MM.1S (cell line): ENCODE measurements around the gene CCDC88B.

Experiments used
- DNase-seq: peaks from one replicate; pipeline ENCODE4 v3.0.0-alpha.2; 2015
- H2AFZ ChIP-seq: fragments of 300-600 bp; sonication (generic); 2 replicates; pipeline ENCODE4 v1.6.0; 2016; ENCODE audit warnings: antibody characterized with exemption, low read length
- H3F3A ChIP-seq: fragments of 300-600 bp; sonication (generic); 2 replicates; pipeline ENCODE4 v1.6.1; 2016; ENCODE audit warnings: mild to moderate bottlenecking, antibody characterized with exemption, low read length, moderate library complexity, mixed read lengths; ENCODE audit not compliant: insufficient read depth
- H3K27ac ChIP-seq: fragments of 300-600 bp; sonication (generic); 2 replicates; pipeline ENCODE4 v1.5.1; 2016; ENCODE audit warnings: mild to moderate bottlenecking, low read length
- H3K27me3 ChIP-seq: fragments of 300-600 bp; sonication (generic); replicated peaks from 2 replicates; pipeline ENCODE4 v1.6.0; 2016; ENCODE audit warnings: low read length; ENCODE audit not compliant: insufficient read depth
- H3K36me3 ChIP-seq: fragments of 300-600 bp; sonication (generic); replicated peaks from 2 replicates; pipeline ENCODE4 v1.6.1; 2016; ENCODE audit warnings: mild to moderate bottlenecking, low read length, mixed read lengths; ENCODE audit not compliant: insufficient read depth
- H3K4me1 ChIP-seq: fragments of 300-600 bp; sonication (generic); 2 replicates; pipeline ENCODE4 v1.6.1; 2016; ENCODE audit warnings: low read length, mixed read lengths
- H3K4me2 ChIP-seq: fragments of 300-600 bp; sonication (generic); 2 replicates; pipeline ENCODE4 v1.6.0; 2016; ENCODE audit warnings: low read depth, low read length
- H3K4me3 ChIP-seq: fragments of 300-600 bp; sonication (generic); 2 replicates; pipeline ENCODE4 v1.5.1; 2016; ENCODE audit warnings: low read length, mixed read lengths
- H3K79me2 ChIP-seq: fragments of 300-600 bp; sonication (generic); 2 replicates; pipeline ENCODE4 v1.6.1; 2016; ENCODE audit warnings: mixed run types, low read length, mixed read lengths
- H3K9ac ChIP-seq: fragments of 300-600 bp; sonication (generic); 2 replicates; pipeline ENCODE4 v1.6.1; 2016; ENCODE audit warnings: low read length, mixed read lengths
- H3K9me2 ChIP-seq: fragments of 300-600 bp; sonication (generic); replicated peaks from 2 replicates; pipeline ENCODE4 v1.6.1; 2016; ENCODE audit warnings: mild to moderate bottlenecking, low read length, mixed read lengths; ENCODE audit not compliant: insufficient read depth
- H3K9me3 ChIP-seq: fragments of 300-600 bp; sonication (generic); replicated peaks from 2 replicates; pipeline ENCODE4 v1.6.1; 2016; ENCODE audit warnings: mild to moderate bottlenecking, low read length, mixed read lengths; ENCODE audit not compliant: insufficient read depth
- H4K20me1 ChIP-seq: fragments of 300-600 bp; sonication (generic); 2 replicates; pipeline ENCODE4 v1.6.1; 2016; ENCODE audit warnings: mild to moderate bottlenecking, low read length, moderate library complexity, mixed read lengths; ENCODE audit not compliant: insufficient read depth
- CTCF ChIP-seq: fragments of 300-600 bp; sonication (generic); IDR thresholded peaks from 2 replicates; pipeline ENCODE4 v1.5.1; 2016; ENCODE audit warnings: antibody characterized with exemption, low read length, mixed read lengths
- EZH2 ChIP-seq: fragments of 300-600 bp; sonication (generic); optimal IDR thresholded peaks from 2 replicates; pipeline ENCODE3; 2017; ENCODE audit warnings: low read depth, mild to moderate bottlenecking, antibody characterized with exemption, low read length, mixed read lengths
- EZH2phosphoT487 ChIP-seq: fragments of 300-600 bp; sonication (generic); IDR thresholded peaks from 2 replicates; pipeline ENCODE4 v1.6.1; 2018; ENCODE audit warnings: antibody characterized with exemption, low read length

Gene CCDC88B

GRCh38 chr11:64318766-64319761 lies 20.9 kb upstream of the CCDC88B start:
- Histone ChIP-seq H3K27me3 (no peaks in the 10 kb centered on the region), H3K36me3 (no peaks in the 10 kb centered on the region), H3K4me3 (peak overlapping the region; percentile 78), H3K27ac (no peak overlapping the region), H4K20me1 (no peaks in the 10 kb centered on the region), H3K4me2 (peak overlapping the region; percentile 93; the same call in 1 of the 2 replicates), H3K9me3 (no peaks in the 10 kb centered on the region), H3K79me2 (peaks cover 36% of the 10 kb centered on the region), H3K9me2 (no peaks in the 10 kb centered on the region), H3K9ac (peak overlapping the region; percentile 92; the same call in 1 of the 2 replicates), H2AFZ (no peak overlapping the region), H3K4me1 (peaks cover 6% of the 10 kb centered on the region), H3F3A (peaks cover 38% of the 10 kb centered on the region)
- no peak for DNase-seq
- no peak for TF ChIP-seq EZH2phosphoT487
- no peak for TF ChIP-seq EZH2
- no peak for TF ChIP-seq CTCF

GRCh38 chr11:64320556-64320955 lies 19.4 kb upstream of the CCDC88B start:
- H4K20me1 ChIP-seq, result no peaks in the 10 kb centered on the region
- no peaks in the 10 kb centered on the region for H3K27me3 ChIP-seq
- no peaks in the 10 kb centered on the region for H3K9me2 ChIP-seq
- DNase-seq, result no peak
- H3K27ac ChIP-seq, result no peak overlapping the region
- no peak overlapping the region for H3K4me2 ChIP-seq
- H3F3A ChIP-seq, result peaks cover 28% of the 10 kb centered on the region
- no peak overlapping the region for H2AFZ ChIP-seq
- no peaks in the 10 kb centered on the region for H3K36me3 ChIP-seq
- H3K4me3 ChIP-seq, result no peak overlapping the region
- TF ChIP-seq CTCF (no peak), EZH2 (no peak), EZH2phosphoT487 (no peak)
- H3K79me2 ChIP-seq, result peaks cover 22% of the 10 kb centered on the region
- H3K9me3 ChIP-seq, result no peaks in the 10 kb centered on the region
- no peak overlapping the region for H3K9ac ChIP-seq
- peaks cover 6% of the 10 kb centered on the region for H3K4me1 ChIP-seq

GRCh38 chr11:64321026-64321425 lies 19.0 kb upstream of the CCDC88B start:
- no peak overlapping the region for H3K9ac ChIP-seq
- H3K27me3 ChIP-seq, result no peaks in the 10 kb centered on the region
- H3K27ac ChIP-seq, result no peak overlapping the region
- no peak overlapping the region for H3K4me2 ChIP-seq
- H4K20me1 ChIP-seq, result no peaks in the 10 kb centered on the region
- no peaks in the 10 kb centered on the region for H3K36me3 ChIP-seq
- H3K4me3 ChIP-seq, result no peak overlapping the region
- no peak for TF ChIP-seq CTCF
- no peak for TF ChIP-seq EZH2
- no peak for TF ChIP-seq EZH2phosphoT487
- peaks cover 6% of the 10 kb centered on the region for H3K4me1 ChIP-seq
- H3K9me3 ChIP-seq, result no peaks in the 10 kb centered on the region
- no peak for DNase-seq
- H3K9me2 ChIP-seq, result no peaks in the 10 kb centered on the region
- peaks cover 17% of the 10 kb centered on the region for H3K79me2 ChIP-seq
- peaks cover 27% of the 10 kb centered on the region for H3F3A ChIP-seq
- no peak overlapping the region for H2AFZ ChIP-seq
